Measurements from ENCODE around the gene OLR1. TPM values are rescaled to one million over a fixed set of nuclear protein-coding genes. Genes with fewer than 3 reads are reported as not detected.

OLR1 gene
- total and polyA plus RNA-seq, 9 donors: 0.10 to 12.3 (median 0.74) TPM

GRCh38 chr12:10215436-10215835 is 43.5 kb upstream of the OLR1 start:
- WGBS, 3 donors: 77 to 88% (median 81%) methylated on average over 2 of the region's 2 CpGs

DNA sequence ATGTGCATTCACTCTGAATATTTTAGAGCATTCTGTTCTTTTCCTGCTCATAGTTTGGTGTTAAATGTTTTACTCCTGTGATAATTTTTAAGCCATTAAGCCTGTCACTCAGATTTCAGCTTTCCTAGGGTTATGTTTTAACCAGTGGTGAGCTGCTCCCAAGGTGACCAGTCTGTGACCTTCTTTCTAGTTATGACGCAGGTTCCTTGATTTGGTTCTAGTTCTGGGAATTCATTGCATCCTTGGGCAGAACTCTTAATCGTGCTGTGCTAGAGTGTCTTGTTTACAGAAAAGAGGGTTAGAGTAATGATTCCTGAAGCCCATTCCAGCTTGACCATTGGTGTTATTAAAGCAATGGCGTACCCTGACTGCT is 42.9 kb upstream of the OLR1 start:
- peaks cover 5% of the 10 kb centered on the region for H3K4me1 ChIP-seq (ENCODE audit: insufficient read depth)
- no peaks in the 10 kb centered on the region for H3K27me3 ChIP-seq
- intact Hi-C loops (cut with DNase I): loop anchor here in 3 of 4 donors (10.0 kb wide), 3 partner anchors 150 to 1520 kb away; partner anchors contain the start of genes RIMKLB (in 1 of the 3) and YBX3 (in 1 of the 3)
- H3K36me3 ChIP-seq: no peaks in the 10 kb centered on the region
- H3K9me3 ChIP-seq: no peaks in the 10 kb centered on the region
- peak overlapping the region; percentile 97 to 100 for H3K27ac ChIP-seq
- H3K4me3 ChIP-seq: peak overlapping the region; percentile 89
- DNase-seq: no peak
- 48 to 62% (median 60%) methylated on average over 3 of the region's 3 CpGs for WGBS, 3 donors
- TF ChIP-seq POLR2A (IDR thresholded peaks at IDR 0.05) (no peak), CTCF (IDR thresholded peaks at IDR 0.05) (no peak), EP300 (IDR thresholded peaks at IDR 0.05) (no peak)

More at GRCh38 chr12:10215436-10215835, 43.5 kb upstream of the OLR1 start:
- H3K27me3 ChIP-seq: no peaks in the 10 kb centered on the region
- DNase-seq: no peak
- H3K36me3 ChIP-seq: no peaks in the 10 kb centered on the region
- peak overlapping the region; percentile 89 for H3K4me3 ChIP-seq
- peak overlapping the region in 1 of 2 donors; percentile 97 for H3K27ac ChIP-seq
- intact Hi-C loops (cut with DNase I): loop anchor here in 3 of 4 donors (10.0 kb wide), 3 partner anchors 149 to 1521 kb away; partner anchors contain the start of genes RIMKLB (in 1 of the 3) and YBX3 (in 1 of the 3)
- TF ChIP-seq EP300 (IDR thresholded peaks at IDR 0.05): no peak
- TF ChIP-seq CTCF (IDR thresholded peaks at IDR 0.05): no peak
- no peak for TF ChIP-seq POLR2A (IDR thresholded peaks at IDR 0.05)
- H3K9me3 ChIP-seq: no peaks in the 10 kb centered on the region
- H3K4me1 ChIP-seq (ENCODE audit: insufficient read depth): peaks cover 5% of the 10 kb centered on the region

- Histone ChIP-seq H3K36me3 (no peaks in the 10 kb centered on the region), H3K27ac (peak overlapping the region; percentile 97 to 100), H3K9me3 (no peaks in the 10 kb centered on the region), H3K4me3 (peak overlapping the region; percentile 89), H3K27me3 (no peaks in the 10 kb centered on the region), H3K4me1 (ENCODE audit: insufficient read depth) (peaks cover 5% of the 10 kb centered on the region)
- intact Hi-C loops (cut with DNase I): loop anchor here in 3 of 4 donors (10.0 kb wide), 3 partner anchors 150 to 1520 kb away; partner anchors contain the start of genes RIMKLB (in 1 of the 3) and YBX3 (in 1 of the 3)
- no peak for TF ChIP-seq EP300 (IDR thresholded peaks at IDR 0.05)
- TF ChIP-seq POLR2A (IDR thresholded peaks at IDR 0.05): no peak
- TF ChIP-seq CTCF (IDR thresholded peaks at IDR 0.05): peak in 1 of 3 donors; percentile 24
- 6 to 11% (median 7%) methylated on average over 10 of the region's 10 CpGs for WGBS, 3 donors
- DNase-seq: no peak
These were observed 42.4 kb upstream of the OLR1 start for GRCh38 chr12:10214136-10214894.

- Histone ChIP-seq H3K9me3 (no peaks in the 10 kb centered on the region), H3K27ac (peak overlapping the region; percentile 97 to 100), H3K27me3 (no peaks in the 10 kb centered on the region), H3K36me3 (no peaks in the 10 kb centered on the region), H3K4me1 (ENCODE audit: insufficient read depth) (peaks cover 5% of the 10 kb centered on the region), H3K4me3 (peak overlapping the region; percentile 89)
- intact Hi-C loops (cut with DNase I): loop anchor here in 3 of 4 donors (1.0 to 10.0 kb wide), 4 partner anchors 151 to 1519 kb away; partner anchors contain the start of genes RIMKLB (in 1 of the 3) and YBX3 (in 1 of the 3)
- DNase-seq: peak; percentile 71 to 81 (median 79)
- no peak for TF ChIP-seq CTCF (IDR thresholded peaks at IDR 0.05)
- peak; percentile 54 for TF ChIP-seq POLR2A (IDR thresholded peaks at IDR 0.05)
- TF ChIP-seq EP300 (IDR thresholded peaks at IDR 0.05): no peak
- WGBS, 3 donors: 0 to 1% (median 1%) methylated on average over 47 of the region's 47 CpGs
These were observed 41.5 kb upstream of the OLR1 start for GRCh38 chr12:10213168-10214135.

Data from ovary (tissue), 9 donors.